GM21515 (cell line): ENCODE results near the gene IPP.
A peak's percentile ranks its signal among the peaks of the same experiment; 100 is the strongest.
"Not testable (repeated sequence)": the region's sequence is repeated elsewhere in the genome, so short reads cannot be mapped to it uniquely, and the experiment has no call there.

Experiments
- ATAC-seq: cut with Tn5 transposase; IDR thresholded peaks from one replicate; pipeline ENCODE4 v1.9.1; 2021; ENCODE audit not compliant: unreplicated experiment

The IPP gene

GRCh38 chr1:45746922-45747321 is 3.5 kb downstream of the IPP start:
- no peak for ATAC-seq

DNA sequence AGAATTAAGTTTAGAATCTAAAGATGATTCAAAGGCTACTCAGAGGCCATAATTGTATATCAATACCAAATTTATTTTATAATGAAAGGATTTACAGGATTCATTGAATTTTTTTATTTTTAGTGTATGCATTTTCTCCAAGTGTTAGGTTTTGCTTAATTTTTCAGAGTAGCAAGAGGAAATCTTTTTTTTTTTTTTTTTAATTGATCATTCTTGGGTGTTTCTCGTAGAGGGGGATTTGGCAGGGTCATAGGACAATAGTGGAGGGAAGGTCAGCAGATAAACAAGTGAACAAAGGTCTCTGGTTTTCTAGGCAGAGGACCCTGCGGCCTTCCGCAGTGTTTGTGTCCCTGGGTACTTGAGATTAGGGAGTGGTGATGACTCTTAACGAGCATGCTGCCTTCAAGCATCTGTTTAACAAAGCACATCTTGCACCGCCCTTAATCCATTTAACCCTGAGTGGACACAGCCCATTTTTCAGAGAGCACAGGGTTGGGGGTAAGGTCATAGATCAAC is 10.8 kb downstream of the IPP start:
- not testable (repeated sequence) for ATAC-seq

- no peak for ATAC-seq
These were observed 11.3 kb downstream of the IPP start for GRCh38 chr1:45739137-45739536.

DNA sequence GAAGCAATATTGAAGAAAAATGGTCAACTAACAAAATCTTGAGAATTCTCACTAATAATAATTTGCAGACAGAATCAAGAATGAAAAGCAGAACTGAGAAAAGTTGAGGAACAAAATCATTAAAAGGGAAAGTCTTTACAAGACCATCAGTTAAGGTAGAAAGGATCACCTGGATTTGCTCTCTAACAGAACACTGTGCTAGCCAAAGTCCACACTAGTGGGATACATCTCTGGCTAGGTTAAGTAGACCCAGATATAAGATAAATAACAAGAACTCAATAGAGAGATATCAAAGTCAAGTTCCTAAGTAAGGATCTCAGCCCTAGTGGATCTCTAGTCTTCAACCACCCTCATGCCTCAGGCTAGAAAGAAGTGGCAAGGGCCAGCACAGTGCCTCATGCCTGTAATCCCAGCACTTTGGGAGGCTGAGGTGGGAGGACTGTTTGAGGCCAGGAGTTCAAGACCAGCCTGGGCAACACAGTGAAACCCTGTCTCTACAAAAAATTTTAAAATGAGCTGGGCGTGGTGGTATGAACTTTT is 19.6 kb downstream of the IPP start:
- no peak for ATAC-seq

DNA sequence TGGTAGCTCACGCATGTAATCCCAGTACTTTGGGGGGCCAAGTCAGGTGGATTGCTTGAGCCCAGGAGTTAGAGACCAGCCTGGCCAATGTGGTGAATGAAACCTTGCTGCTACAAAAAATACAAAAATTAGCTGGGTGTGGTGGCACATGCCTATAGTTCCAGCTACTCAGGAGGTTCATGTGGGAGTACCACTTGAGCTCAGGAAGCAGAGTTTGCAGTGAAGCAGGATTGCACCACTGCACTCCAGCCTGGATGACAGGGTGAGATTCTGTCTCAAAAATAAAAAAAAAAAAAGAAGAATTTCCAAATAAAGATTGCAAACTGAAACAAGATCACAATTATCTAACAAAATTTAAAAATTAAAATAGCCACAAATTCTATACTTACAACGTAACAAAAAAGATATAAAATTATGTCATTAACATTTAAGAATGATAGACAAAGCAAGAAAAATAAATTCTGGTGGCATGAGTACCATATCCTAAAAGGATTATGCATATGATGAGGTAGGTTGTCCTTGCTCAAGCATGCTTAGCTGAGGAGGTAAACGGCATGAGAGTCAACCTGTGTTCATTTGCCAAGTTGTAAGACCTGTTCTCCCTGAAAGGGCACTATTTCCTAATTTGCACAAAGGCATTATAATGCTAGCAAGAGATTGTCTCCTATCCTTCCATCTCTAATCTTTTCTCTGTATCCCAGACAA is 20.2 kb downstream of the IPP start:
- no peak for ATAC-seq

- not testable (repeated sequence) for ATAC-seq
These were observed 24.4 kb downstream of the IPP start for GRCh38 chr1:45726007-45726406.

DNA sequence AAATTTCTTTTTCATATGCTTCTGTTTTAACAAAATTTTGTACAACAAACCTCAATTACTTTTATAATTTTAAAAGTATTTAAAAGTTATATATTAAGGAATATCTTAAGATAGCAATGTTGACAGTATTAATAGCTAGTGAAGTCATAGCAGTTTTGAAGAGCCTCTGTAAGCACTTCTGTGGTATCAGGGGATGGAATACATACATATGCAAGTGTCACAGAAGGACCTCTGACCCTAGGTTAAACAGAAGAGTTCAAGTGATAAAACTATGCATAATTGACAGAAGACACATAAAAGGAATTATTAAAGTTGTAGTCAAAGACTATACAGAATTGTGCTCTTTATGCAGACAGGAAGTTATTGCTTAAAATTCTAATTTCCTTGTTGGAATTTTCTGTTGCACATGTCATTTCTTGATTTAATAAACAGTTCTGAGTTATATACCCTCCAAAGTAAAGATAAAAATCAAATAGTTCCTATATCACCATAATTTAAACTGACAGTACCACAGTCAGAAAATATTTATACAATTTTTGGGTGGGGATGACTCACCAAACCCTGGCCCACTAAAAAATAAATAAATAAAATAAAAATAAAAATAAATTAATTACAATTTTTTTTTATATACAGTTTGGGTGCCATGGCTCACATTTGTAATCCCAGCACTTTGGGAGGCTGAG is 27.1 kb downstream of the IPP start:
- no peak for ATAC-seq

DNA sequence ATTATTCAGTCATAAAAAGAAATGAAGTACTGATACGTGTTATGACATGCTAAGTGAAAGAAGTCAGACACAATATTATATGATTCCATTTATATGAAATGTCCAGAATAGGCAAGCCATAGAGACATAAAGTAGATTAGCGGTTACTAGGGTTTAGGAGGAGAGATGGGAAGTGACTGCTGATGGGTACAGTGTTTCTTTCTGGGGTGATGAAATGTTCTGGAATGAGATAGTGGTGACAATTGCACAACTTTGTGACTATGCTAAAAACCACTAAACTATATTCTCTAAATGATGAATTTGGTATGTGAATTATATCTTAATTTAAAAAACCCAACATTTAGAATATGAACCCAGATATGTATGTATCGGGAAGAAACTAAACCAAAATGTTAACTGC is 27.6 kb downstream of the IPP start:
- no peak for ATAC-seq

- no peak for ATAC-seq
These were observed 29.2 kb downstream of the IPP start for GRCh38 chr1:45721207-45721606.

- ATAC-seq: no peak
These were observed 32.2 kb downstream of the IPP start for GRCh38 chr1:45718289-45718688.

DNA sequence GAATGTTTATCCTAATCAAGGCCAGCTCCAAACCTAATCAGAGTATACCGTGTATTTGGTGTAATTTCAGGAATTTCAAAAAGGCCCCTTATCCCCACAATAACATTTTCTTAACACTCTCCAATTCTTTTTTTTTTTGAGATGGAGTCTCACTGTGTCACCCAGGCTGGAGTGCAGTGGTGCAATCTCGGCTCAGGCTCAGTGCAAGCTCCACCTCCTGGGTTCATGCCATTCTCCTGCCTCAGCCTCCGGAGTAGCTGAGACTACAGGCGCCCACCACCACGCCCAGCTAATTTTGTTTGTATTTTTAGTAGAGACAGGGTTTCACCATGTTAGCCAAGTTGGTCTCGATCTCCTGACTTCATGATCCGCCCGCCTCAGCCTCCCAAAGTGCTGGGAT is 33.1 kb downstream of the IPP start:
- not testable (repeated sequence) for ATAC-seq

DNA sequence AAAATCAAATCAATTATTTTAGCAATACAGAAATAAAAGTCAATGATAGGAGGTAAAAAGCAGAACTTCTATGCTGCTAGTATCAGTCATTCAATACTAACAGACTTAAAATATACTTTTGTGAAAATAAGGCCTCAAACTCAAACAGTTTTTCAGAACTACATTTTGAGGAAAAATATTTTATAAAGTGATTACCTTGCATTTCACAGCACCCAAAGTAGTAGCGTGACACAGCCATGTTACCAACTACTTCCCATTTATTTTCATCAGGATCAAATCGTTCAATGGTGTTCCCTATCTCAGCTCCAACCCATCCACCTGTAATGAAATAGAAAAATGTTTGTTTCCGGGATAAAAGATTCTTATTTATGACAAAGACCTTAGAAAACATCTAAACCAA is 33.8 kb downstream of the IPP start:
- no peak for ATAC-seq

DNA sequence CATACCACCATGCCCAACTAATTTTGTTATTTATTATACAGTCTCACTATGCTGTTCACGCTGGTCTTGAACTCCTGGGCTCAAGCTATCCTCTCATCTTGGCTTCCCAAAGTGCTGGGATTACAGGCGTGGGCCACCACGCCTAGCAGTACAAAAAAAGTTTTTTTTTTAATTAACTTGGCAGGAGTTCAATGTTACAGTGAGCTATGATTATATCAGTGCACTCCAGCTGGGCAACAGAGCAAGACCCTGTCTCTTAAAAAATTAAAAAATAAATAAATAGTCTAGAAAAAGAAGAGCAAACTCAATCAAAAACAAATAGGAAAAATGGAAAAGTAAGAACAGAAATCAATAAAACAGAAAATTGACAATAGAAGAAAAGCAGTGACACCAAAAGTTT is 36.7 kb downstream of the IPP start:
- no peak for ATAC-seq

- no peak for ATAC-seq
These were observed 45.8 kb downstream of the IPP start for GRCh38 chr1:45704637-45705036.

DNA sequence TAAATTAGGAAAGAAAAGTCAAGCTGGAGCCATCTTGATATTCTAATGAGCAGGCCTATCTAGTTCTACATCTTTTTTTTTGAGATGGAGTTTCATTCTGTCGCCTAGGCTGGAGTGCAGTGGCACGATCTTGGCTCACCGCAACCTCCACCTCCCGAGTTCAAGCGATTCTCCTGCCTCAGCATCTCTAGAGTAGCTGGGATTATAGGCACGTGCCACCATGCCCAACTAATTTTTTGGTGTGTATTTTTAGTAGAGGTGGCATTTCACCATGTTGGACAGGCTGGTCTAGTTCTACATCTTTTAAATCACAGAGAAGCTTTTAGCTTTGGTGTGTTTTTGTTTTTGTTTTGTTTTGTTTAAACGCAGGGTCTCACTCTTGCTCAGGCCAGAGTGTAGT is 55.6 kb downstream of the IPP start:
- no peak for ATAC-seq

DNA sequence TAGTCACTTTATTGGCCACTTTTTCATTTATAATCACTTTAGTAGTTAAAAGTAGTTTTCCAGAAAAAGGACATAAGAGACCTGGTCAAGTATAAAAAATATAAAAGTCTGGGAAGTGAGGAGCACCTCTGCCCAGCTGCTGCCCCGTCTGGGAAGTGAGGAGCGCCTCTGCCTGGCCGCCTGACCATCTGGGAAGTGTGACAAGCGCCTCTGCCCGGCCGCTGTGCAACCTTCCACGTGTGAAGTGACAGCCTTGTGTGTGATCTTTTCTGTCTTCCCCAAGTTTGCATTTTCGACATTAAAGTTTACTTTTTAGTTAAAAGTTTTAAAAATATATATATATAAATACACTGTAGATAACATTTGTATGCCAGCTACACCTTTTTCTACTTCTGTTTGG is 56.6 kb downstream of the IPP start:
- ATAC-seq: not testable (repeated sequence)

- no peak for ATAC-seq
These were observed 62.4 kb downstream of the IPP start, which contains the start of gene TMEM69 for GRCh38 chr1:45687754-45688740. Gene TMEM69 (plus strand): TSS chr1:45688181. CDS start chr1:45691069, 2,888 bp downstream.

DNA sequence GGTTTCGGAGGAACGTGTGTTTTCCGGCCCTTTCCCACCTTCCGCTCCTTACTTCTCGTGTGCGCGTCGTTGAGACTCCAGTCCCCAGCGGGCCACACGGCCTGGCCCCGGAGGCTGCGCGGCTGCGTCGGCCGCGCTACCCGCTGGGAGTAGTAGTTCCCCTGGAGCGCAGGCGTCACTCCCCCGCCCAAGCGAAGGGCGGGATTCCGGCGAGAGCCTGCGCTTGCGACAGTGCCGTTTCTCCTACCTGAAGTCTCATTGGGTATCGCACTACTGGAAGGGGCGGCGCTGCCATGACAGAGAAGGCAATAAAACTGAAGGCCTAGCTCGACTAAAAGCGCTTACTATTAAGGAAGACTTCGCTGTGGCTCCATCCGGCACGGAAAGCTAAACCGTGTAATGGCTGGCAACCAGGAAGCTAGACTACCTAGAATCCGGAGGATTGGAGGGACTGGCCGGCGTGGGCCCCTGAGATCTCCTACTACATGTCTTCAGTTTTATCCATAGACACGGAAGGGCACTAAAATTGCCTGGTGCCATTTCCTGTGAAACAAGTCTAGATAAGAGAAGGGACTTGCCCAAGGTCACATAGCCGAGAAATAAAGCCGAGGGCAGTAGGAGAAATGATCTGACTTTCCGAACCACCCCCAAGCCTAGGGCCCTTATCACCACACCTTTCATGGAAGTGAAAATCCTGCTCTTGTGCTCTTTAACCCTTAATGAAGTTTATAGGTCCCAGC is 63.3 kb downstream of the IPP start:
- ATAC-seq: peak; percentile 77

DNA sequence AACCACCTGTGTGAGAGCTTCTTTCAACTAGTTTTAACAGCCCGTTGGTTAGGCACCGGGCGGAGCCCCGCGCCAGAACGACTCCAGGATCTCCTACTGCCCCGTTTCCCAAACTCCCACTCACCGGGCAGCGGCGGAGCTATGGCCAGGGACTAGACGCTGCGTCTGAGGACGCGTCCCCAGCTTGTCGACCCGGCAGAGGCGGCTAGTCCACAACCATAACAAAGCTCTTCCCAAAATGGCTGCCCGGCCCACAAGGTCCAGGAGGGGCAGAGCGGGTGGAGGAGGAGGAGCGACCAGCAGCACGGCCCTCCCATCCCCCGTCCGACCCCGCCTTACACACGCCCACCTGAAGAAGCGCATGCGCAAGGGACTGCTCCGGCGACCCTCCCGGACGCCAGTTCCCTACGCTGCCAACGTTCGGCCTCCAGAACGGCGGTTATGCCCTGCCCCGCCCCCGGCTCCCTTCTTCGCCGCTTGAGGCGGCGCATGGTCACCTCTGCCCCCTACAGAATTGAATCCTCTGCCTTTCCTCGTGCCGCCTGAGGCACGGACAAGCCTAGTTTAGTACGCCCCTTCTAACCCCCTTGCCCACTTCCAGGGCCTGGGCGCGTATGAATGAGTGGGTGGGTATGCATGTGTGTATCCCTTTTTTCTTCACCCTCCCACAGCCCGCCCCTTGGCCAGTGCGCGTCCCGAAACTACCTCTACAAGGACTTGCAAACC is 64.0 kb downstream of the IPP start, which contains the start of gene GPBP1L1:
Gene GPBP1L1, minus strand, starts transcription at position 246 of the 726 bp plus-strand sequence. CDS start 27,446 bp downstream, outside the sequence.
- peak; percentile 55 for ATAC-seq

- ATAC-seq: peak; percentile 16
These were observed 64.5 kb downstream of the IPP start for GRCh38 chr1:45686015-45686287.
